HG03045 (cell line): ENCODE measurements around the gene NFKBIA.
"Not testable (repeated sequence)": the region's sequence is repeated elsewhere in the genome, so short reads cannot be mapped to it uniquely, and the experiment has no call there.

Experiments used
- ATAC-seq: cut with Tn5 transposase; IDR thresholded peaks from one replicate; pipeline ENCODE4 v1.9.1; 2021; ENCODE audit warnings: mild to moderate bottlenecking, moderate library complexity; ENCODE audit not compliant: unreplicated experiment

Gene NFKBIA, protein sequence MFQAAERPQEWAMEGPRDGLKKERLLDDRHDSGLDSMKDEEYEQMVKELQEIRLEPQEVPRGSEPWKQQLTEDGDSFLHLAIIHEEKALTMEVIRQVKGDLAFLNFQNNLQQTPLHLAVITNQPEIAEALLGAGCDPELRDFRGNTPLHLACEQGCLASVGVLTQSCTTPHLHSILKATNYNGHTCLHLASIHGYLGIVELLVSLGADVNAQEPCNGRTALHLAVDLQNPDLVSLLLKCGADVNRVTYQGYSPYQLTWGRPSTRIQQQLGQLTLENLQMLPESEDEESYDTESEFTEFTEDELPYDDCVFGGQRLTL

DNA sequence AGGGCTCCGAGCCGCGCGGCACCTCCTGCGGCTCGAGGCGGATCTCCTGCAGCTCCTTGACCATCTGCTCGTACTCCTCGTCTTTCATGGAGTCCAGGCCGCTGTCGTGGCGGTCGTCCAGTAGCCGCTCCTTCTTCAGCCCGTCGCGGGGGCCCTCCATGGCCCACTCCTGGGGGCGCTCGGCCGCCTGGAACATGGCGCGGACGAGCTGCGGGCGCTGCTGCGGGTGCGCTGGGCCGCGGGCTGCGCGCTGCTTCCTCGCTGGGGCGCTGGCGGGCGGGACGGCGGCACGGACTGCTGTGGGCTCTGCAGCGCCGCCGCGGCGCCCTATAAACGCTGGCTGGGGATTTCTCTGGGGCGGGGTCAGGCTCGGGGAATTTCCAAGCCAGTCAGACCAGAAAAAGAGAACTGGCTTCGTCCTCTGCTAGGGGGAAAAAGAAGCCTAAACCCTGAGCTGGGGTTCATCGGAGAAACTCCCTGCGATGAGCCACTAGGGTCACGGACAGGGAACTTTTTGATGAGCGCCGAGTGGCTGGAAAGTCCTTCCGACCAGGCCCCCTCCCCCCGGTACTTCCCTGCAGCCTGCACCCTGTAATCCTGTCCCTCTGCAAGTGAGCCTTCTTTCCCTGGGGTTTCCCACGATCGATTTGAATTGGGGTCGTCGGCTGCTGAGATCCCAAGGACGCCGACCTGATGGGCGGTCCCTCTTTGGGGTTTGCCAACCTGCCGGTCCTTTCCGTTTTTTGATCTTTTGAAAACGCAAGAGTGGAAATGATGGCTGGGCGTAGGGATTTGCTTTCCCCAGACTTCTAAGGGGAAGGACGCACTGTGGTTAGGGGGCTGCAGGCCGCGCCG lies at the start of gene NFKBIA:
Gene NFKBIA, minus strand, starts transcription at position 301 of the 855 bp plus-strand sequence. Its CDS starts 105 bp downstream, at position 196.
- peak; percentile 55 for ATAC-seq

- no peak for ATAC-seq
Observed at GRCh38 chr14:35446450-35446849, 41.9 kb upstream of the NFKBIA start.

GRCh38 chr14:35444104-35444503 lies 39.6 kb upstream of the NFKBIA start:
- ATAC-seq, result no peak

DNA sequence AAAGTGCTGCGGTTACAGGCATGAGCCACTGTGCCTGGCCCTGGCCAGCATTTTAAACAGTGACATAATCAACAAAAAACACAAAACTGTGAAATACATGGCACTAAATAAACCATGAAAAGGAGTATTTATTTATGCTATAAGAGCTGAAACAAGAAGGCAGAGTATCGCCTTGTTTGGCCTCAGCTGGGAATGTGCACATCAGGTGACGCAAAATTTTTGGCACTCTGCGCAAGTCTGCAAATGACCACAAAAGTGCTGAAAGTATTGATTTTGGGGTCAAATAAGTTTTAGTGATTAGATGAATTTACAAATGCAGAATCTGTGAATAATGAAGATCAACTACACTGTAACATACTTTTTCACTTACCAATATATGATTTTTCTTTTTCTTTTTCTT lies 36.6 kb upstream of the NFKBIA start:
- no peak for ATAC-seq

- ATAC-seq, result no peak
Observed at GRCh38 chr14:35438910-35439713, 34.6 kb upstream of the NFKBIA start.

DNA sequence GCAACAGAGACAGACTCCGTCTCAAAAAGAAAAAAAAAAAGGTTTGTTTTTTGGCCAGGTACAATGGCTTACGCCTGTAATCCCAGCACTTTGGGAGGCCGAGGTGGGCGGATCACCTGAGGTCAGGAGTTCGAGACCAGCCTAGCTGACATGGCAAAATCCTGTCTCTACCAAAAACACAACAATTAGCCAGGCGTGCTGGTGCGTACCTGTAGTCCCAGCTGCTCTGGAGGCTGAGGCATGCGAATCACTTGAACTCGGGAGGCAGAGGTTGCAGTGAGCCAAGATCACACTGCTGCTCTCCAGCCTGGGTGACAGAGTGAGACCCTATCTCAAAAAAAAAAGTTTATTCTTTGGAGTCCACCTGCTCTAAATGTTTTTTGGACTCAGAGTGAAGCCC lies 33.9 kb upstream of the NFKBIA start:
- ATAC-seq, result not testable (repeated sequence)

GRCh38 chr14:35435177-35435576 lies 30.6 kb upstream of the NFKBIA start:
- no peak for ATAC-seq

DNA sequence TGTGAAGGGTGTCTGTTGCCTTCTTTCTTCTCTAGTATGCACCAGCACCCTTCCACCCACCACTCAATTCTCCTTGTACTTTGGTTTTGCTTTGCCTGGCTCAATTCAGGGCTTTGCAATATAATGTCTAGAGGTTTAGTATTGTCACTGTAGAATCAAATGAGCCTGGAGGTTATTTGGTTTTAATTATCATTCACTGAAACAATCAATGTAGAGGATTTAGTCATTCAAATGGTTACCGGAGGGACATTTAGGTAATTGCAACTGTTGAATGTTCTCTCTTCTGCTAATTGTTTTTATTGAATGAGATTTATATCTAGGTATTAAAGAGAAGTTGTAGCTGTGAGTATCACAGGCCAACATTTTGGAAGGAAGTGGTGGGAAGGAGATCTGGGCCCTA lies 29.3 kb upstream of the NFKBIA start:
- ATAC-seq, result no peak

DNA sequence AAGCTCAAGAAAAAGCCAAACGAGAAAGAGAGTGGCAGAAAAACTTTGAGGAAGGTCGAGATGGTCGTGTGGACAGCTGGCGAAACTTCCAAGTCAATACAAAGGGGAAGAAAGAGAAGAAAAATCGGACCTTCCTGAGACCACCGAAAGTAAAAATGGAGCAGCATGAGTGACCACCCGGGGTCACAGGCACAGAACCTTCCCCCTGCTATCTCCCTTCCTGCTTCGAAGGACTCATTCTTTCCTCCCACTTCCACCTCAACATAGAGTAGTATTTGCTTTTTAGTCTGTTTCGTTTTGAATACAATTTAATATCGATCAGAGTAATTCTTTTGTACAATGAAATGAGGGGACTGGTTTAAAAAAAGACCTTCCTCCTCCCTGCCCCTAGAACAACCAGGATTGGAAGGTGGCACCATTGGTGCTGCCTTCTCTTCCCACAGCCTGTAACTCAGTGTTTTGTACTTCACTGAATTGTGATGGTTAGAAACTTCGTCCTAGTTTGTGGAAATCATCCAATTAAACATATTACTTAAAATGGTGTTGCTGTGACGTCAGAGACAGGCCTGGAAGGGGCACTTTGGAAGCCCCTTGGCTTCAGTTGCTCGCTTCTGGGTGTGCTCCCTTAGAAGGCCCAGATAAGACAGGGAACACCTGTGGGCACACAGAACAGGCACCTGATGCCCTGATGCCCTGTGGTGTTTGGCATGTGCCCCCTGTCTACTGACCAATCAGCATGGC lies 26.1 kb upstream of the NFKBIA start:
- ATAC-seq, result no peak

DNA sequence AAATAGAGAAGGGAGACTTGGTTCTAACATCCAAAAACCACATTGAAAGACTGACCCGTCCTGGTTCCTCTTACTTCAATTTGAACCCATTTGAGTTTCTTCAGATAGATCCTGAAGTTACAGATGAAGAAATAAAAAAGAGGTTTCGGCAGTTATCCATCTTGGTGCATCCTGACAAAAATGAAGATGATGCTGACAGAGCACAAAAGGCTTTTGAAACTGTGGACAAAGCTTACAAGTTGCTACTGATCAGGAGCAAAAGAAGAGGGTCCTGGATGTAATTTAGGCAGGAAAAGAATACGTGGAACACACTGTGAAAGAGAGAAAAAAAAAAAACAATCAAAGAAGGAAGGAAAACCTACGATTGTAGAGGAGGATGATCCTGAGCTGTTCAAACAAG lies 25.4 kb upstream of the NFKBIA start:
- ATAC-seq, result no peak

- no peak for ATAC-seq
Observed at GRCh38 chr14:35425850-35426249, 21.3 kb upstream of the NFKBIA start.

GRCh38 chr14:35423621-35424020 lies 19.1 kb upstream of the NFKBIA start:
- no peak for ATAC-seq

GRCh38 chr14:35420036-35420811 lies 15.7 kb upstream of the NFKBIA start:
- ATAC-seq, result no peak

GRCh38 chr14:35419429-35419841 lies 14.9 kb upstream of the NFKBIA start:
- ATAC-seq, result no peak

DNA sequence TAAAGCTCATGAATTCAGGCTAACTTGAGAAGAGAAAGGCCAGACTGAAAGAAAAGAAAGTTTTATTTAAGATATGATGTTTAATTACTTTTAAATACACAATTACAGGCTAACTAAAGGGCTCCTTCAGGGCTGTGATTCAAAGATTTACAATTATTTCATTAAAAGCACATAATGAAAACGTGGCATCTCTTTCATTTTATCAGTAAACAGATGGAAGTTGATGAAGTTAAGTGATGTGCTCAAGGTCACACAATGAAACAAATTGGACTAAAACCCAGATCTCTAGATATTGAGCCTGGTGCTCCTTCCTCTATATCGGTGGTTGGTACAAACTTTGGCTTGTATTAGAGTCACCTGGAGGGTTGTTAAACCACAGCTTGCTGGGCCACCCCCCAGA lies 13.5 kb upstream of the NFKBIA start:
- ATAC-seq, result no peak

- peak; percentile 47 for ATAC-seq
Observed at GRCh38 chr14:35416108-35416750, 11.7 kb upstream of the NFKBIA start.

GRCh38 chr14:35414365-35414764 lies 9.8 kb upstream of the NFKBIA start:
- no peak for ATAC-seq

DNA sequence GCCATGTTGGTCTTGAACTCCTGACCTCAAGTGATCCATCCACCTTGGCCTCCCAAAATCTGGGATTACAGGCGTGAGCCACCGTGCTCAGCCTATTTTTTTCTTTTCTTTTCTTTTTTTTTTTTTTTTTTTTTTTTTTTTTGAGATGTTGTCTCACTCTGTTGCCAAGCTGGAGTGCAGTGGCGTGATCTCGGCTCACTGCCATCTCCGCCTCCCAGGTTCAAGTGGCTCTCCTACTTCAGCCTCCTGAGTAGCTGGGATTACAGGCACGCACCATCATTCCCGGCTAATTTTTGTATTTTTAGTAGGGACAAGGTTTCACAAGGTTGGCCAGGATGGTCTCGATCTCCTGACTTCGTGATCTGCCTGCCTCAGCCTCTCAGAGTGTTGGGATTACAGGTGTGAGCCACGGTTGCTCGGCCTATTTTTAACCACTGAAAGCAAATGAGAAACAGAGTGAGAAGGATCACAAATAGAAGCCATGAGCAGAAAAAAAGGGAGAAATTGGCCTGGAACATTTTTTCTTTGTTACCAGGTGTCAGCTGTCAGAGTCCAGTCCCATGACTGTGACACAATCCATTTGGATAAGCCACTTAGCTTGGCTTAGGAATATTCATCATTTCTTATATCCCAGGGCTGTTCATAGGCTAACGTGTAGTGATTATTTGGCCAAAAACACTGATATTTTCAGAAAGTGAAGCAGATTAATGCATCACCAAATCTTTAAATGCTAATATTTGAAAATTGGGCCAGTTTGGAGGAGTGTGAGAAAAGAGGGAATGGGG lies 7.9 kb upstream of the NFKBIA start:
- no peak for ATAC-seq

- no peak for ATAC-seq
Observed at GRCh38 chr14:35410858-35411257, 6.3 kb upstream of the NFKBIA start.
